Activated effector memory CD4-positive, alpha-beta T cell treated with anti-CD3 and anti-CD28 coated beads, Interleukin-2, amount 50 U/mL, for 16 hours (primary cell): ENCODE data around the gene ACOXL.
"Not testable (repeated sequence)": the region's sequence is repeated elsewhere in the genome, so short reads cannot be mapped to it uniquely, and the experiment has no call there.

Experiments
- DNase-seq: peaks from one replicate; pipeline ENCODE4 v3.0.0-alpha.2; 2020

The ACOXL gene

GRCh38 chr2:110940376-110940910, 208.1 kb downstream of the ACOXL start:
- no peak for DNase-seq

GRCh38 chr2:110941226-110941625, 208.9 kb downstream of the ACOXL start:
- no peak for DNase-seq

GRCh38 chr2:110943070-110943634, 210.8 kb downstream of the ACOXL start:
- DNase-seq = no peak

- no peak for DNase-seq
Observed at GRCh38 chr2:110946902-110947301, 214.5 kb downstream of the ACOXL start.

GRCh38 chr2:110948027-110948674, 215.8 kb downstream of the ACOXL start:
- DNase-seq = no peak

GRCh38 chr2:110950281-110950680, 217.9 kb downstream of the ACOXL start:
- DNase-seq = no peak

GRCh38 chr2:110955045-110955444, 222.7 kb downstream of the ACOXL start:
- DNase-seq = no peak

GRCh38 chr2:110955556-110955955, 223.2 kb downstream of the ACOXL start:
- no peak for DNase-seq

GRCh38 chr2:110957293-110957692, 224.9 kb downstream of the ACOXL start:
- no peak for DNase-seq

- DNase-seq = no peak
Observed at GRCh38 chr2:110958346-110959119, 226.2 kb downstream of the ACOXL start.

GRCh38 chr2:110959198-110959597, 226.8 kb downstream of the ACOXL start:
- no peak for DNase-seq

- DNase-seq = no peak
Observed at GRCh38 chr2:110960281-110960680, 227.9 kb downstream of the ACOXL start.

GRCh38 chr2:110960954-110961353, 228.6 kb downstream of the ACOXL start:
- no peak for DNase-seq

GRCh38 chr2:110961643-110962042, 229.3 kb downstream of the ACOXL start:
- DNase-seq = not testable (repeated sequence)

GRCh38 chr2:110969696-110970095, 237.3 kb downstream of the ACOXL start:
- DNase-seq = no peak

GRCh38 chr2:110970201-110970600, 237.8 kb downstream of the ACOXL start:
- DNase-seq = no peak

- no peak for DNase-seq
Observed at GRCh38 chr2:110971811-110972210, 239.4 kb downstream of the ACOXL start.

GRCh38 chr2:110973262-110973661, 240.9 kb downstream of the ACOXL start:
- no peak for DNase-seq

- DNase-seq = no peak
Observed at GRCh38 chr2:110977403-110977802, 245.0 kb downstream of the ACOXL start.

- DNase-seq = no peak
Observed at GRCh38 chr2:110978148-110978547, 245.8 kb downstream of the ACOXL start.

- no peak for DNase-seq
Observed at GRCh38 chr2:110978756-110979470, 246.5 kb downstream of the ACOXL start.

GRCh38 chr2:110979471-110980338, 247.3 kb downstream of the ACOXL start:
- DNase-seq = no peak
